MCF 10A (cell line): ENCODE measurements around the gene IBTK. TPM values are rescaled to one million over a fixed set of nuclear protein-coding genes. Genes with fewer than 3 reads are reported as not detected.

Experiments
- BruUV-seq: library from RNA; stranded (reverse); fragments of 400-500 nt; replicated peaks from 2 replicates; lab custom pipeline; 2021; lab: Mats Ljungman, UMichigan
- CTCF ChIA-PET: fragments of 300-600 bp; sonication (Branson Sonifier 250); formaldehyde crosslinking; extraction: SDS; loops from one replicate; lab custom pipeline; 2021; ENCODE audit warnings: antibody characterized with exemption, inconsistent platforms; lab: Yijun Ruan, JAX
- POLR2A ChIA-PET: fragments of 300-600, 350-650 bp; sonication (Branson Sonifier 250); formaldehyde crosslinking; extraction: SDS; loops from one replicate; lab custom pipeline; 2020; ENCODE audit warnings: antibody characterized with exemption, inconsistent platforms; lab: Yijun Ruan, JAX
- DNase-seq: peaks from one replicate; pipeline ENCODE4 v3.0.0-alpha.2; 2018; ENCODE audit not compliant: unreplicated experiment
- H3K27ac Mint-ChIP-seq: one replicate; pipeline ENCODE4 v1.8.0; 2022; ENCODE audit warnings: mild to moderate bottlenecking, low read depth, mixed read lengths; ENCODE audit not compliant: unreplicated experiment
- H3K27me3 Mint-ChIP-seq: one replicate; pipeline ENCODE4 v1.8.0; 2022; ENCODE audit warnings: mixed read lengths; ENCODE audit not compliant: insufficient read depth, unreplicated experiment
- H3K36me3 Mint-ChIP-seq: one replicate; pipeline ENCODE4 v1.8.0; 2022; ENCODE audit warnings: mild to moderate bottlenecking, moderate library complexity, mixed read lengths; ENCODE audit not compliant: insufficient read depth, unreplicated experiment
- H3K4me1 Mint-ChIP-seq: one replicate; pipeline ENCODE4 v1.8.0; 2022; ENCODE audit warnings: mixed read lengths; ENCODE audit not compliant: insufficient read depth, unreplicated experiment
- H3K4me3 Mint-ChIP-seq: one replicate; pipeline ENCODE4 v1.8.0; 2022; ENCODE audit warnings: mild to moderate bottlenecking, moderate library complexity, mixed read lengths; ENCODE audit not compliant: unreplicated experiment
- H3K9me3 Mint-ChIP-seq: one replicate; pipeline ENCODE4 v1.8.0; 2022; ENCODE audit warnings: mixed read lengths; ENCODE audit not compliant: unreplicated experiment
- intact Hi-C: fragments of 100-400 bp; cut with micrococcal nuclease; formaldehyde crosslinking; loops from 2 replicates; pipeline ENCODE4 v1.14.1; 2022
- total RNA-seq: library from RNA; stranded (reverse); gene quantifications from 2 replicates; pipeline ENCODE4 v1.2.3, GENCODE V29; 2022
- TF ChIP-seq, protein P1 (sequence below): fragments of 200-600 bp; IDR thresholded peaks from one replicate; pipeline ENCODE4 v1.8.0; 2022; ENCODE audit warnings: antibody characterized with exemption, mild to moderate bottlenecking; ENCODE audit not compliant: unreplicated experiment

Gene IBTK
- total RNA-seq, 1 experiment from 2014 or later: 59.0 TPM

DNA sequence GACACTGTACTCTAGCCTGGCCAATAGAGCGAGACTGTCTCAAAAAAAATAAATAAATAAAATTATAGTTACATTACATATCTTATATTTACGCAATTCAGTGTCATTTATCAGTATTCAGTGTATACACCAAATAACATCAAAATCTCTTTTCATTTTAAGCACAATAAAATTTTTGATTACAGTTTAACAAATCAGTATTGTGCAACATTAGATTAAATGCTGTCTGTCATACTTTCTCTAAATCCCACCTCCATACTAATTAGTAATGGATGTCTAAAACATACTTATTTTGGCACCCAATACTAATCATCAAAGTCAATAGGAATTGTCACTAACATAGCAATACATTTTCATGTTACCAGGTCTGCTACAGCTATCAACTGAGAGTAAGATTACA, 27.4 kb downstream of the IBTK start:
- TF ChIP-seq, protein P1, sequence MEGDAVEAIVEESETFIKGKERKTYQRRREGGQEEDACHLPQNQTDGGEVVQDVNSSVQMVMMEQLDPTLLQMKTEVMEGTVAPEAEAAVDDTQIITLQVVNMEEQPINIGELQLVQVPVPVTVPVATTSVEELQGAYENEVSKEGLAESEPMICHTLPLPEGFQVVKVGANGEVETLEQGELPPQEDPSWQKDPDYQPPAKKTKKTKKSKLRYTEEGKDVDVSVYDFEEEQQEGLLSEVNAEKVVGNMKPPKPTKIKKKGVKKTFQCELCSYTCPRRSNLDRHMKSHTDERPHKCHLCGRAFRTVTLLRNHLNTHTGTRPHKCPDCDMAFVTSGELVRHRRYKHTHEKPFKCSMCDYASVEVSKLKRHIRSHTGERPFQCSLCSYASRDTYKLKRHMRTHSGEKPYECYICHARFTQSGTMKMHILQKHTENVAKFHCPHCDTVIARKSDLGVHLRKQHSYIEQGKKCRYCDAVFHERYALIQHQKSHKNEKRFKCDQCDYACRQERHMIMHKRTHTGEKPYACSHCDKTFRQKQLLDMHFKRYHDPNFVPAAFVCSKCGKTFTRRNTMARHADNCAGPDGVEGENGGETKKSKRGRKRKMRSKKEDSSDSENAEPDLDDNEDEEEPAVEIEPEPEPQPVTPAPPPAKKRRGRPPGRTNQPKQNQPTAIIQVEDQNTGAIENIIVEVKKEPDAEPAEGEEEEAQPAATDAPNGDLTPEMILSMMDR: no peak
- H3K27me3 Mint-ChIP-seq: no peaks in the 10 kb centered on the region
- no peaks in the 10 kb centered on the region for H3K4me1 Mint-ChIP-seq
- no peak overlapping the region for H3K4me3 Mint-ChIP-seq
- H3K27ac Mint-ChIP-seq: no peak overlapping the region
- H3K36me3 Mint-ChIP-seq: peaks cover 84% of the 10 kb centered on the region
- no peak for DNase-seq
- ChIA-PET CTCF (interaction anchor here (0.6 kb wide), 1 partner anchor 20 kb away, joined by 3 read pairs; no protein-coding TSS in a partner anchor), POLR2A (no interaction called here)
- no TSS peak for BruUV-seq
- intact Hi-C loops: no loop called here
- H3K9me3 Mint-ChIP-seq: no peaks in the 10 kb centered on the region

DNA sequence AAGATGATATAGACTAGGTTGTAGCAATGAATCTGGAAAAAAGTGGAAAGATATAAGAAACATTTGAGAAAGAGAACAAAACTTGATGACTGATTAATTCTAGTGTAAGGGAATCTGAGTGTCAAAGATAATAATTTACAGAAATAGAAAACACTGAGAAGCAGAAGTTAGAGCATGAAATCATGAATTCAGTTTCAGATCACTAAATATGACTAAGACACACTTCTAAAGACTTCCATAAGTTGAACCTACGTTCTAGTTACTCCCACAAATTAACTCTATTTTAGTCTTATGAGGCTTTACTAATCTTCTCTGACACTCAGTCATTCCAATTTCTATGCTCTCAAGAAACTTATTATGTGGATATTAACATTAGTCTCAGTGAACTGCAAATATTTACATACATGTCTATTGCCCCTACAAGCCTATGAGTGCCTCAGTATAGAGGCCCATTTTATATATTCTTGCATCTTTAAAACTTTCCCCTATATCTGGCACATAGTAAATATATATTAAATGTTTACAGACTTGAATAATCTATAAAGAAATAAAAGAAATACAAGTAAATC, 30.4 kb downstream of the IBTK start:
- H3K4me3 Mint-ChIP-seq: no peak overlapping the region
- H3K27ac Mint-ChIP-seq: no peak overlapping the region
- no peak for DNase-seq
- no TSS peak for BruUV-seq
- H3K36me3 Mint-ChIP-seq: peaks cover 88% of the 10 kb centered on the region
- no peaks in the 10 kb centered on the region for H3K27me3 Mint-ChIP-seq
- no peaks in the 10 kb centered on the region for H3K4me1 Mint-ChIP-seq
- no peaks in the 10 kb centered on the region for H3K9me3 Mint-ChIP-seq
- CTCF ChIA-PET: no interaction called here
- POLR2A ChIA-PET: no interaction called here
- intact Hi-C loops: no loop called here
- TF ChIP-seq, protein P1: no peak

DNA sequence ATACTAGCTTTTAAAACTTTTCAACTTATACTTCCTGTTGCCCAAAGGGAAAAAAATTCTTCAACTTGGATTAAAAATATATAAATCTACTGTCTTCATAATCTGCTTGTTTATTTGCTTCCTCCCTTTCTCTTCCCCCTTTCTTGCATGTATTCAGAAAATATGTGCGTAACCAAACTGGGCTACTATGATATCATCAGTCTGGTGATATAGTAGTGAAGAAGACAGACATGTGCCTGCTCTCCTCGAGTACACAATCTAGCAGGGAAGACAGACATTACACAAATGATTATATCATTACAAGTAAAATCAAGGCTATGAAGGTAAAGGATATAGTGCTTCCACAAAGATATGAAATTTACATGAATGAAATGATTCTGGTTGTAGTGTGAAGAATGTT, 31.0 kb downstream of the IBTK start:
- H3K36me3 Mint-ChIP-seq: peaks cover 88% of the 10 kb centered on the region
- POLR2A ChIA-PET: interaction anchor here (0.7 kb wide), 1 partner anchor 30 kb away, joined by 3 read pairs; no protein-coding TSS in a partner anchor
- DNase-seq: no peak
- CTCF ChIA-PET: no interaction called here
- TF ChIP-seq, protein P1: no peak
- H3K9me3 Mint-ChIP-seq: no peaks in the 10 kb centered on the region
- intact Hi-C loops: no loop called here
- no peaks in the 10 kb centered on the region for H3K27me3 Mint-ChIP-seq
- no TSS peak for BruUV-seq
- H3K27ac Mint-ChIP-seq: no peak overlapping the region
- H3K4me3 Mint-ChIP-seq: no peak overlapping the region
- H3K4me1 Mint-ChIP-seq: no peaks in the 10 kb centered on the region

DNA sequence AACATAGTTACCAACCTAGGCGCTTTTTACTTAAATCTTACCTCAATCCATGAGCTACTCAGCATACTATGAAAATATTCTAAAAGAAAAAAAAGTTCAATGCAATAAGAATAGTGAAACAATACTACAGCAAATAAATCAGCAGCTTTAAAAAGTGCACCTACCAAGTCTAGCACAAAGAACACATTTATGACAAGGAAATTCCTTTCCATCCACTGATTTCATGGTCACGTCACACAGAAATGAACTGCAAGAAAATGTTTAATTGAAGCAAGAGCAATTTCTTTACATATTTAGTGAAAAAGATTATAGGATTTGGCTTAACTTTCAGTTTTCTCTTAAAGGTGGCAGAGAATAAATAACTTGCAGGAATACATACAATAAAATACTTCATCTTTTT, 36.2 kb downstream of the IBTK start:
- CTCF ChIA-PET: no interaction called here

More for the DNA sequence above, 36.2 kb downstream of the IBTK start:
- Mint-ChIP-seq H3K36me3 (peaks cover 82% of the 10 kb centered on the region), H3K4me1 (peaks cover 5% of the 10 kb centered on the region), H3K4me3 (no peak overlapping the region), H3K27me3 (no peaks in the 10 kb centered on the region), H3K9me3 (no peaks in the 10 kb centered on the region), H3K27ac (no peak overlapping the region)
- intact Hi-C loops: no loop called here
- no TSS peak for BruUV-seq
- POLR2A ChIA-PET: interaction anchor here (0.7 to 1.0 kb wide), 2 partner anchors 11 to 28 kb away, joined by 3 read pairs; no protein-coding TSS in a partner anchor
- DNase-seq: no peak
- TF ChIP-seq, protein P1: no peak
